Measurements from ENCODE around the gene ZSCAN10. TPM values are rescaled to one million over a fixed set of nuclear protein-coding genes. Genes with fewer than 3 reads are reported as not detected.

Gene ZSCAN10
- total RNA-seq, 2 experiments from 2014 or later: 0.11 to 0.30 TPM

- Mint-ChIP-seq H3K4me3 (peak overlapping the region; percentile 98), H3K9me3 (ENCODE audit: low read depth) (no peaks in the 10 kb centered on the region), H3K36me3 (ENCODE audit: low read depth) (peaks cover 11% of the 10 kb centered on the region), H3K27ac (peak overlapping the region; percentile 95), H3K27me3 (no peaks in the 10 kb centered on the region), H3K4me1 (peaks cover 39% of the 10 kb centered on the region)
- ATAC-seq: no peak
- no peak for DNase-seq
- intact Hi-C loops (cut with DNase I, micrococcal nuclease): loop anchor here (1.0 to 2.0 kb wide), 10 partner anchors 10 to 323 kb away; partner anchors contain the start of genes THOC6 (in 1 of the 2) and ZNF263 (in 1 of the 2)
- ChIA-PET CTCF (interaction anchor here (0.6 to 4.8 kb wide), 13 partner anchors 9 to 106 kb away, joined by 3 to 27 read pairs (median 9); no protein-coding TSS in a partner anchor), POLR2A (interaction anchor here (0.7 to 2.4 kb wide), 4 partner anchors 16 to 1109 kb away, joined by 3 to 16 read pairs (median 6); no protein-coding TSS in a partner anchor)
Measured at GRCh38 chr16:3133844-3134243, 34.8 kb upstream of the ZSCAN10 start.

GRCh38 chr16:3131755-3132377 lies 32.8 kb upstream of the ZSCAN10 start:
- ChIA-PET POLR2A (no interaction called here), CTCF (interaction anchor here (0.6 to 8.7 kb wide), 19 partner anchors 9 to 146 kb away, joined by 3 to 125 read pairs (median 4); partner anchors contain the start of gene ZSCAN10)
- H3K9me3 Mint-ChIP-seq (ENCODE audit: low read depth): no peaks in the 10 kb centered on the region
- peak; percentile 21 for ATAC-seq
- H3K4me3 Mint-ChIP-seq: no peak overlapping the region
- H3K4me1 Mint-ChIP-seq: peaks cover 52% of the 10 kb centered on the region
- peak; percentile 85 for DNase-seq
- no peaks in the 10 kb centered on the region for H3K27me3 Mint-ChIP-seq
- H3K27ac Mint-ChIP-seq: no peak overlapping the region
- intact Hi-C loops (cut with DNase I, micrococcal nuclease): loop anchor here in 1 of 2 experiments (1.0 kb wide), 1 partner anchor 34 kb away; no protein-coding TSS in a partner anchor
- peaks cover 20% of the 10 kb centered on the region for H3K36me3 Mint-ChIP-seq (ENCODE audit: low read depth)

- ATAC-seq (peak; percentile 78), DNase-seq (peak; percentile 85)
- Mint-ChIP-seq H3K27ac (peak overlapping the region; percentile 90), H3K9me3 (ENCODE audit: low read depth) (no peaks in the 10 kb centered on the region), H3K4me1 (peaks cover 52% of the 10 kb centered on the region), H3K36me3 (ENCODE audit: low read depth) (peaks cover 23% of the 10 kb centered on the region), H3K27me3 (no peaks in the 10 kb centered on the region), H3K4me3 (peak overlapping the region; percentile 84)
- ChIA-PET POLR2A (interaction anchor here (0.5 to 1.1 kb wide), 5 partner anchors 21 to 163 kb away, joined by 3 to 5 read pairs (median 3); no protein-coding TSS in a partner anchor), CTCF (interaction anchor here (0.6 to 8.7 kb wide), 43 partner anchors 8 to 315 kb away, joined by 3 to 125 read pairs (median 7); partner anchors contain the start of genes IL32, NAA60, ZNF200 and ZNF205)
- intact Hi-C loops (cut with DNase I, micrococcal nuclease): loop anchor here (1.0 kb wide), 3 partner anchors 28 to 70 kb away; no protein-coding TSS in a partner anchor
Measured at GRCh38 chr16:3129137-3130131, 30.3 kb upstream of the ZSCAN10 start.

- H3K36me3 Mint-ChIP-seq (ENCODE audit: low read depth): peaks cover 23% of the 10 kb centered on the region
- peak overlapping the region; percentile 21 for H3K27ac Mint-ChIP-seq
- no peak for ATAC-seq
- intact Hi-C loops (cut with DNase I, micrococcal nuclease): no loop called here
- no peak overlapping the region for H3K4me3 Mint-ChIP-seq
- no peaks in the 10 kb centered on the region for H3K9me3 Mint-ChIP-seq (ENCODE audit: low read depth)
- no peaks in the 10 kb centered on the region for H3K27me3 Mint-ChIP-seq
- no peak for DNase-seq
- CTCF ChIA-PET: interaction anchor here (0.6 to 8.7 kb wide), 12 partner anchors 21 to 122 kb away, joined by 3 to 125 read pairs (median 20); partner anchors contain the start of genes IL32 and ZSCAN10
- POLR2A ChIA-PET: interaction anchor here (0.8 kb wide), 1 partner anchor 20 kb away, joined by 3 read pairs; no protein-coding TSS in a partner anchor
- peaks cover 46% of the 10 kb centered on the region for H3K4me1 Mint-ChIP-seq
Measured at GRCh38 chr16:3127745-3128144, 28.7 kb upstream of the ZSCAN10 start.

- peak; percentile 99 for DNase-seq
- ChIA-PET CTCF (interaction anchor here (0.5 to 8.7 kb wide), 7 partner anchors 10 to 120 kb away, joined by 3 to 104 read pairs (median 7); partner anchors contain the start of genes ZNF213 and ZSCAN10), POLR2A (interaction anchor here (0.6 to 1.1 kb wide), 3 partner anchors 11 to 365 kb away, joined by 4 to 7 read pairs (median 4); partner anchors contain the start of gene ZNF213)
- peaks cover 12% of the 10 kb centered on the region for H3K36me3 Mint-ChIP-seq (ENCODE audit: low read depth)
- intact Hi-C loops (cut with DNase I, micrococcal nuclease): loop anchor here (1.0 kb wide), 12 partner anchors 10 to 277 kb away; partner anchors contain the start of genes IL32 (in 1 of the 2), PKMYT1 (in 1 of the 2), THOC6 (in 1 of the 2) and ZNF174 (in 1 of the 2)
- peak; percentile 92 for ATAC-seq
- no peaks in the 10 kb centered on the region for H3K9me3 Mint-ChIP-seq (ENCODE audit: low read depth)
- no peaks in the 10 kb centered on the region for H3K27me3 Mint-ChIP-seq
- H3K27ac Mint-ChIP-seq: peak overlapping the region; percentile 90
- peak overlapping the region; percentile 90 for H3K4me3 Mint-ChIP-seq
- peaks cover 30% of the 10 kb centered on the region for H3K4me1 Mint-ChIP-seq
Measured at GRCh38 chr16:3123986-3124886, 25.1 kb upstream of the ZSCAN10 start.

- peak overlapping the region; percentile 90 for H3K4me3 Mint-ChIP-seq
- no peaks in the 10 kb centered on the region for H3K27me3 Mint-ChIP-seq
- ChIA-PET POLR2A (no interaction called here), CTCF (interaction anchor here (0.6 to 2.2 kb wide), 8 partner anchors 9 to 95 kb away, joined by 3 to 9 read pairs (median 3); partner anchors contain the start of gene ZNF213)
- DNase-seq (no peak), ATAC-seq (no peak)
- peaks cover 24% of the 10 kb centered on the region for H3K4me1 Mint-ChIP-seq
- intact Hi-C loops (cut with DNase I, micrococcal nuclease): no loop called here
- H3K36me3 Mint-ChIP-seq (ENCODE audit: low read depth): peaks cover 12% of the 10 kb centered on the region
- H3K27ac Mint-ChIP-seq: peak overlapping the region; percentile 71
- no peaks in the 10 kb centered on the region for H3K9me3 Mint-ChIP-seq (ENCODE audit: low read depth)
Measured at GRCh38 chr16:3122926-3123570, 24.0 kb upstream of the ZSCAN10 start.

- POLR2A ChIA-PET: no interaction called here
- Mint-ChIP-seq H3K4me3 (no peak overlapping the region), H3K4me1 (peaks cover 14% of the 10 kb centered on the region), H3K27ac (no peak overlapping the region), H3K36me3 (ENCODE audit: low read depth) (peaks cover 3% of the 10 kb centered on the region), H3K27me3 (no peaks in the 10 kb centered on the region), H3K9me3 (ENCODE audit: low read depth) (no peaks in the 10 kb centered on the region)
- no peak for DNase-seq
- ATAC-seq: no peak
- CTCF ChIA-PET: interaction anchor here (0.6 to 2.2 kb wide), 8 partner anchors 12 to 755 kb away, joined by 3 to 9 read pairs (median 3); partner anchors contain the start of gene ZNF213
- intact Hi-C loops (cut with DNase I, micrococcal nuclease): no loop called here
Measured at GRCh38 chr16:3121851-3122467, 22.9 kb upstream of the ZSCAN10 start.

GRCh38 chr16:3120435-3120834 lies 21.3 kb upstream of the ZSCAN10 start:
- Mint-ChIP-seq H3K9me3 (ENCODE audit: low read depth) (no peaks in the 10 kb centered on the region), H3K27ac (no peak overlapping the region), H3K4me1 (peaks cover 9% of the 10 kb centered on the region), H3K4me3 (no peak overlapping the region), H3K27me3 (no peaks in the 10 kb centered on the region), H3K36me3 (ENCODE audit: low read depth) (peaks cover 3% of the 10 kb centered on the region)
- ChIA-PET CTCF (interaction anchor here (1.1 to 1.6 kb wide), 2 partner anchors 9 to 15 kb away, joined by 5 to 6 read pairs; partner anchors contain the start of gene ZNF213), POLR2A (no interaction called here)
- ATAC-seq: no peak
- no peak for DNase-seq
- intact Hi-C loops (cut with DNase I, micrococcal nuclease): no loop called here

GRCh38 chr16:3119701-3120408 lies 20.8 kb upstream of the ZSCAN10 start:
- intact Hi-C loops (cut with DNase I, micrococcal nuclease): no loop called here
- DNase-seq (no peak), ATAC-seq (no peak)
- ChIA-PET POLR2A (no interaction called here), CTCF (interaction anchor here (1.0 to 1.6 kb wide), 4 partner anchors 10 to 19 kb away, joined by 4 to 6 read pairs (median 5); partner anchors contain the start of gene ZNF213)
- Mint-ChIP-seq H3K36me3 (ENCODE audit: low read depth) (no peaks in the 10 kb centered on the region), H3K27me3 (no peaks in the 10 kb centered on the region), H3K4me3 (no peak overlapping the region), H3K9me3 (ENCODE audit: low read depth) (no peaks in the 10 kb centered on the region), H3K4me1 (peaks cover 6% of the 10 kb centered on the region), H3K27ac (no peak overlapping the region)
